ENCODE results near the gene SERGEF.

DNA sequence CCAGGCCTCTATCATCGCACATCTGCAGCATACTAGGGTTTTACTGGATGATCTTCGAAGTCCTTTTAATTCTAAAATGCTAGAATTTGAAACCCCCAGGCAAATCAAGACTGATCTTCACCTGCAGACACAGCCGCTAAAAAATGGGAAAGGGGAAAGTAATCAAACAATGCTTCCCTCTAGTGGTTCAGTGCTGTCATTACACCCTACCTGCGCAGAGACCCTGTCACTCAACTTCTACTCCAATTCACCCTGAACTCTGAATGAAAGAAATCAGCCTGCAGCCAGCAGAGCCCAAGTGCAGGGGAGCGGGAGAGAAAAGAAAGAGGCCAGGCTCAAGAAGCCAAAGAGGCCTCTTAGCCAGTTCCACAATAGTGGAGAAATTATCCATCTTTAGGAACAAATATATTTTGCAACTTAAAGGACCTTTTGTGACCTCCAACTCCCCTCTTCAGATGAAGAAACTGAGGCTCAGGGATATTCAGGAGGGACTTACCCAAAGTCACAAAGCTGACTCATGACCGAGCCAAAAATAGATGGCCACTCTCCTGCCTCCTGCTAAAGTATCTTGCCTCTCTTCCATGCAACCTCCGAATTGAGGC lies 33.0 kb downstream of the SERGEF start:
- TF ChIP-seq POLR2A (IDR thresholded peaks at IDR 0.05): no peak
- TF ChIP-seq, protein P1, sequence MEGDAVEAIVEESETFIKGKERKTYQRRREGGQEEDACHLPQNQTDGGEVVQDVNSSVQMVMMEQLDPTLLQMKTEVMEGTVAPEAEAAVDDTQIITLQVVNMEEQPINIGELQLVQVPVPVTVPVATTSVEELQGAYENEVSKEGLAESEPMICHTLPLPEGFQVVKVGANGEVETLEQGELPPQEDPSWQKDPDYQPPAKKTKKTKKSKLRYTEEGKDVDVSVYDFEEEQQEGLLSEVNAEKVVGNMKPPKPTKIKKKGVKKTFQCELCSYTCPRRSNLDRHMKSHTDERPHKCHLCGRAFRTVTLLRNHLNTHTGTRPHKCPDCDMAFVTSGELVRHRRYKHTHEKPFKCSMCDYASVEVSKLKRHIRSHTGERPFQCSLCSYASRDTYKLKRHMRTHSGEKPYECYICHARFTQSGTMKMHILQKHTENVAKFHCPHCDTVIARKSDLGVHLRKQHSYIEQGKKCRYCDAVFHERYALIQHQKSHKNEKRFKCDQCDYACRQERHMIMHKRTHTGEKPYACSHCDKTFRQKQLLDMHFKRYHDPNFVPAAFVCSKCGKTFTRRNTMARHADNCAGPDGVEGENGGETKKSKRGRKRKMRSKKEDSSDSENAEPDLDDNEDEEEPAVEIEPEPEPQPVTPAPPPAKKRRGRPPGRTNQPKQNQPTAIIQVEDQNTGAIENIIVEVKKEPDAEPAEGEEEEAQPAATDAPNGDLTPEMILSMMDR (IDR thresholded peaks at IDR 0.05): peak in 6 of 7 experiments; percentile 50 to 94 (median 92)
- no peak for TF ChIP-seq POLR2AphosphoS5 (IDR thresholded peaks at IDR 0.05)
- TF ChIP-seq EP300 (IDR thresholded peaks at IDR 0.05): no peak
